ENCODE measurements around the gene NR3C1. TPM values are rescaled to one million over a fixed set of nuclear protein-coding genes. Genes with fewer than 3 reads are reported as not detected.

Gene NR3C1
- polyA plus RNA-seq, 4 donors = 30.6 to 86.8 (median 42.2) TPM

DNA sequence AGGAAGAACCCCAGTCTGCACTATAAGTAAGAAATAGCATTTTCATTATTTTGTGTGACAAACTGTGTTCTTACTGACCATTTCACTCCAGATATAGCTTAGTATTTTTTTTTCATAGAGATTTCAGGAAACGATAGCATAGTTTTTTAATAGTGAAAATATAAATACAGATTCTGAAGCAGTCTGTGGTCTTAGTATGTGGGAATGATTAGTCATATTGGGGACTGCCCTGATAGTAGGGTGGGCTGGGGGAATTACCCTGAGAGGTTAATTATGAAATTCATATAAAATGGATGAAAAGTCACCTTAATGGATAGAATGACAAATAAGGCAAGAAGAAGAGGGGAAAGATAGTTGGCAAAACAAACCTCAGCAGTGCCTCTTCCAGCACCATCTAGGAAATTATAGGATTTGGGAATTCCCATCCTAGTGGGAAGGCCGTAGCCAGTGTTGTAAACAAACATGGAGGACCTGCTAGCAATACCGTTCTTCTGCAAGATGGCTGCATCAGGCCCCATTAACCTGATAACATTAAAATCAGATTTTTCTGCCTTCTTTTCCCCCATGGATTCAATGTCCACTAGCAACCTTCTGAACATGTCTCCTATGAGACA, 23.7 kb upstream of the NR3C1 start:
- DNase-seq (ENCODE audit: low read depth in 4 of 4, low spot score in 3 of 4) = no peak

DNA sequence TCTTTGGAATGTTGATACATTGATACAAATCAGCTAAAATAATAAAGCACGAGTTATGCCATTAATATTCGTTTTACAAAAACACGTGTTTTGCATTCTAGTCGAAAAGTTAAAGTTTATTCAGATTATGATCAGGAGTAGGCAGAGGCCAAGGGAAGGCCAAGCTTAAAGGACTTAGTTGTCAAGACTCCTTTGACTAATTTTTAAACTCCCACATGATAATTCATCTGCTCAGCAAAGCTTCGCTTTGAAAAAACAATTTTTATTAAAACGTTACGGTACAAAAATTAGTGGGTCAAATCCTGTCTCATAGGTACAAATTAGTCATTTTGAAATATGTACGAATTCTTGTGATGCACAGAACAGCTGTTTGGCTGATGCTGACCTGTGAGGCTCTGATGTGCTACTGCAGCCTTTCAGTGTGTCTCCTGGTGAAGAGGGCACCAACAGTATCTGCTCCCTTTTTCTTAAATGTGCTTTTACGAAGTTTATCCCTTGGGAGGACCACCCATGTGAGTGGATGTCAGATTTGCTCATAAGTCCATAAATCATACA, 23.0 kb upstream of the NR3C1 start:
- DNase-seq (ENCODE audit: low read depth in 4 of 4, low spot score in 3 of 4) = no peak

DNA sequence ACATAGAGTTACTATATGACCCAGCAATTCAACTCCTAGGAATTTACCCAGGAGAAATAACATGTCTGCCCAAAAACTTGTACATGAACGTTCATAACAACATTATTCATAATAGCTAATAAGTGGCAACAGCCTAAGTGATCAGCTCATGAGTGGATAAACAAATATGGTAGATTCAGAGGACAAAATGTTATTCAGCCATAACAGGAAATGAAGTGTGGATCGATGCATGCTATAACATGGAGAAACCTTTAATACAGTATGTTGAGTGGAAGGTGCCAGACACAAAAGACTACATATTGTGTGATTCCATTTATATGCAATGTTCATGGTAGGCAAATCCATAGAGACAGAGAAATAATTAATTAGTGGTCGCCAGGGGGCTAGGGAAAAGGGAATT, 22.3 kb upstream of the NR3C1 start:
- no peak for DNase-seq (ENCODE audit: low read depth in 4 of 4, low spot score in 3 of 4)

DNA sequence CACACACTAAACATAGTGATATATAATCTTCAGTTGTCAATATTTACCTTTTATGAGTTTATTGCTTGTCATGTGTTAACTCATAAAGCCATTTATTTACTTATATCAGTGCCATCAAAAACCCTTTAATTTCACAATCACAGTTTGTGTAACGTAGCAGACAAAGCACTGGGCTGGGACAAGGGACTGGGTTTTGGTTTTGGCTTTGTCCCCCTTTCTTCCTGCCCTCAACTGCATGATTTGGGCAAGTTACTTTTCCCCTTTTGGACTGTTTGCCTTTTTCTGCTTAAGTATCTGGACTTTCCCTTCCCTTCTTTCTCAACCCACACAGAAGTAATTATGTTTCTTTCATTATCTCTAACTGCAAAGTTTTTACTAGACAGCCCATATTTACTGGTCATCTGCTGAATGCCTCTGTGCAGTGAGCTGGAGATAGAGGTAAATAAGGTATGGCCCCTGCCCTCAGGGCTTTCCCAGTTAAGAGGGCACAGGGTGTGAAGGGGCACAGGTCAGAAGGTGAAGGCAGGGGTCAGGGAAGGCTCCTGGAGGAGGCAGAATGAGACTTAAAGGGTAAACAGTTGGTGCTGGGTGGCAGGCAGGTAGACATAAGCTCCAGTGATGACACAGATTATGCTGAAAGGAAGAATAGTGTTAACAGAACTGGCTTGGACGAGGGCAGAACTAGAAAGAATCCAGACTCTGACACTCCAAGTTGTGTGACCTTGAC, 14.8 kb upstream of the NR3C1 start:
- DNase-seq (ENCODE audit: low read depth in 4 of 4, low spot score in 3 of 4) = no peak

DNA sequence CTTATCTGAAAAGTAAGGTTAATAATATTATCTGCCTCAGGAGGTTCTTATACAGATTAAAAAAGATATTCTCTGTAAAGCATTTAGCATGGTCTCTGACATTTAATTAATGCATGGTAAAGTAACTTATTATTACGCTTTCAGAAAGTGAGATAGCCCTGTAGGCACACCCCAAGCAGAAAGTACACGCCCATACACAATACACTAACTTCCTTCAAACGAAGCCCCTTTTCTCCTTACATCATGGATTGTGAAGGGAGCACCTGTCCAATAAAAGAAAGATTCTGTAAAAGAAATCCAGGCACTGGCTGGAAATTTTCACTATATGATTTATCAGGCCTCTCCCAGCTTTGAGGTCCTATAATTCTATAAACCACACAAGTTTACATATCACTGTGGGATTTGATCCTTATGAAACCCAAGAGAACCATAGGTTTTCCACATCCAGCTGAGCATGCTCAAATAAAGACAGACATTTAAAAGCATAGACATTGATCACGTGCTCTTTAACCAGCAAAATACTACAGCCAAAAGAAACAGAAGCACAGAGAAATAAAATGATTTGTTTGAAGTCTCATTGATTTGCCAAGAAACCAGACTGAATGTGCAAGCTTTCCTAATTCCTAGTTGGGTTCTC, 14.1 kb upstream of the NR3C1 start:
- no peak for DNase-seq (ENCODE audit: low read depth in 4 of 4, low spot score in 3 of 4)

DNA sequence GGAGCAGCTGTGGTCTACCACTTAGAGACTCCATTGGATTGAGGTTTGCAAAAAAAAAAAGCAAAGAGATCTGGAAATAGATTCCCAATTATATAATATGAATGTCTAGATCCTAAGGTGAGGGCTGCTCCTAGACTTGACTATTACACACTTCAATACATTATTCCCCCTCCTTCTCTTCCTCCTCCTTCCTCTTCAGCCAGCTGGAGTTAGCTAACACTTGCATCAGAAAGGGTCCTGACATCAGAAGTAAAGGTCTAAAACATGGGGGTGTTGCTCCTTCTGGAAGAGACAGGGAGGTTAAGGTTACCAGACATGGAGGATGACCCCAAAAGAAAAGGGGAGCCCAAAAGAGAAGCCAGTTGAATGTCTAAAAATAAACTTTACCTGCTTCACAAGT, 12.9 kb upstream of the NR3C1 start:
- DNase-seq (ENCODE audit: low read depth in 4 of 4, low spot score in 3 of 4) = no peak

DNA sequence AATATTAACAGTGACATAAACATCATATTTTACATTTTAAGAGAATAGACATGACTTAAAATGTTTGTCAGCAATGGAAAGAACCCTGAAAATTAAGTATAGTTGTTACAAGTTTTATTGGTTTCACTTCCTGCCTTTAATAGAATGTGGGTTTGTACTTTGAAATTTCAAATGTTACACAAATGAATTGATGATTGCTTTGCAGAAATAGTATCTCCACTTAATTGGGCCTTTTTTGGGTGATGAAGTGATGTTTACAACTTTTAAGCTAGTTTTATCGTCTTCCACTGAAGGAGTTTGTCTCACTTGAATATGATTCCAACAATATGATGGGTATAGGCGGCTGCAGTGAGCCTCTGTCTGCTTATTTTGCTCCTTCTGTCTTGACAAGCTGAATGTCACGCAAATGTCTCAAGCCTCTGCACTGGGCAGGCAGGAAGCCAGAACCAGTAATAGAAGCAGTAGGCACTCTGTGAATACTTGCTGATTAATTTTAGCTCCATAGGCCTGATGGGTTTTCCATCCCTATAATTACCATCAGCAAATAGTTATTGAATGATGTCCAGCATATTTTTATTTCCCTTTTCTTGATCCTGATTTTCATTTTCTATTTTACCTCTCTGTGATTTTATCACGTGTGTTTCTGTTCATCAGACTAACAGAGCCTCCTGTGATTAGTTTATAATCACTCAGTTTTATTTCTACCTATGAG, 10.6 kb upstream of the NR3C1 start:
- DNase-seq (ENCODE audit: low read depth in 4 of 4, low spot score in 3 of 4) = no peak

DNA sequence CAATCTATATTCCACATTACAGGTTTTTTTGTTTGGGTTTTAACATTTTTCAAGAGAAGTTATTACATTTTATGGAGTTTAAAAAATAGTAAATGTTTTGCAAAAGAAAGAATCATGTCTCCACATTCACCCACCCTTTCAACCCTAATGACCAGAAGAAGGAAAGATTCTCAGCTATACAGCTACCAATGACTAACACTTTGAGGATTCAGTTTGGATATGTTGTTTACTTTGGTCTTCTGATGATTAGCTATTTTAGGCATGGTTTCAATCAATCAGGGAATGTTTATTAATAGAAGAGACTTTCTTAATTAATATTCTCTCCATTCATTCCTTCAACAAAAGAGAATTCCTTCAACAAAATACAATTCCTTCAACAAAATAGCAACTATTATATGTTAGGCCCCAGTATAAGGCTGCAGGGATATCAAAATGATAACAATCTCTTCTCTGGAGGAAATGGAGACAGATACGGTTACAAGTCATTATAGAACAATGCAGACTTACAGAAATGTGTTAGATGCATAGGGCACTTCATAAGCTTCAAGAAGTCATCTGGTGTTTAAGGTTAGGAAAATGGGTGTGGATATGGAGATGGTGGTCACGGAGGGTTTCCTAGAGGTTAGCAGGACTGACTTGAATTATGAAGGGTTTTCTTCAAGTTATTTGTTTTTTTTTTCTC, 9.3 kb upstream of the NR3C1 start:
- DNase-seq (ENCODE audit: low read depth in 4 of 4, low spot score in 3 of 4) = no peak

DNA sequence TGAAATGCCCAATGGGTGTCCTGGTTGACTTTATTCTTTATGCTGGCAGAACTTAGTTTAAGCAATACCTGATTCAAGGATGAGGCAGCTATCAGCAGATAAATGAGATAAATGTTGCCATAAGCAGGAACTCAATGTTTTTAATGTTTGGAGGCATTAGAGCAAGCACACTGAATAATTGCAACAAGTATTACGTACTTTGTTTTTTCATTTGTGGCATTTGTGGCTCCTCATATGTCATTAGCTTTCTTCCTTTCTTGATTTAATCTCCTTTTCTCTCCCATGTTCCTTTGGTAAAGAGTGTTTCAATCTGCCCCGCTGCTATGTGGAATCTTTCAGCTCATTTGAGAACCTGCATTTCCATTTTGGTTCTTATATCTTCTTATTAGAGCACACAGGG, 6.4 kb upstream of the NR3C1 start:
- DNase-seq (ENCODE audit: low read depth in 4 of 4, low spot score in 3 of 4) = no peak

DNA sequence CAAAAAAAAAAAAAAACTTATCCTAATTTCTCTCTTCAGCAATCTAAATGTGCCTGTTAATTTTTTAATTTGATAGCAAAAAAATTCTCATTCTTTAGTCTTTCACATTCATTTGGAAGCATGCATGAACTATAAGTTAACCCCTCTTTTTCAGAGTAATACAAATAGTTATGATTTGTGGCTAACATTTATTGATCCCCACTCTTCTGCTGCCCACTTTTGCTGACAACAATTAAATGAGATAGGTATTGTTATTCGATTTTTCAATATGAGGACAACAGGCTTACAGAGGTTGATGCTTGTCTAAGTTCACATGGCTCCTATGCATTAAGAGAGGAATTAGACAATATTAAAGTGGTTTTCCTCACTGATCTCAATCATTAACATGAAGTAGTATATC, 2.9 kb upstream of the NR3C1 start:
- DNase-seq (ENCODE audit: low read depth in 4 of 4, low spot score in 3 of 4) = no peak

DNA sequence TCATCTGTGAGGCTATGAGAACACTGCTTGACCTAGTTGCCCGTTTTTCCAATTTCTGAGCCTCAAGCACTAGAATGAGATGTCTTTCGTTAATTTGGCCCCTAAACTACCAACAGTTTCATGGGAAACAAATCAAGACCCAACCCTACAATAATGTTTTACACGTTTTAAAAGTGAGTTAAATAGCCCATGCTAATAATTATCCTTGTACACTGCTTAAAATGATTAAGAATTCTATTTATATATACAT, 2.3 kb upstream of the NR3C1 start:
- no peak for DNase-seq (ENCODE audit: low read depth in 4 of 4, low spot score in 3 of 4)

DNA sequence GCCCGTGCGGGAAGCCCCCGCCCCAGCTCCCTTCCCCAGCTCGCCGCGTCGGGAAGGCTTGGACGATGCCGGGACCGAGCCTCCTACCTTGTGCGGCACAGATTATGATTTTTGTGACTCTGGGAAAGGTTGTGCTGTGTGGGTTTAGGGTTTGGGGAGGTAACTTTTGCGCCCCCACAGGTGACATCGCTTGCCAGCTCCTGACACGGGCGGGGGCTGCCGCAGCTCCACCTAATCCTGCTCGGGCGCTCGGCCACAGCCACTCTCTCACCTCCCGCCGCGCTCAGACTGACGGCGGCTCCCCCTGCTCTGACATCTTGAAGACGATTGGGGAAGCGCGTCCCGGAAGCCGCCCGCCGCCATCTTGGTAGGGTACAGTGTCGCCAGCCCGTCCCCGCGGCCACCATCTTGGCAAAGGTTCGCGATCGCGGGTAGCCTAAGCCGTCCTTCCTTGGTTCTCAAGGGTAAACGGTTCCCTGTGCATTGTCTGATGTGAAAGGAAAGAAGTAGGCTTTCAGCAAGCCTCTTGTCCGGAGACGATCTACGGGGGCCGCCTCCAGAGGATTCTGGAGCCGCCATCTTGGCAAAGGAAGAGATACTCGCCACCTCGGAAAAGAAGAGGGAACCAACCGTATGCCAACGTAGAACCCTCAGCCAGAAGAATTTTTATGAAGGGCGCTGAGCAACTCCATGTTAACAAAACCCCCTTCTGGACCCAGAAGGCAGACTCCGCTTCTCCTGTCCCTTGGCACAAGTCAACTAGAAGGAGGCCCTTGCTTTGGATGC, 1.8 kb upstream of the NR3C1 start:
- peak in 3 of 4 donors; percentile 69 to 74 (median 70) for DNase-seq (ENCODE audit: low read depth in 4 of 4, low spot score in 3 of 4)

DNA sequence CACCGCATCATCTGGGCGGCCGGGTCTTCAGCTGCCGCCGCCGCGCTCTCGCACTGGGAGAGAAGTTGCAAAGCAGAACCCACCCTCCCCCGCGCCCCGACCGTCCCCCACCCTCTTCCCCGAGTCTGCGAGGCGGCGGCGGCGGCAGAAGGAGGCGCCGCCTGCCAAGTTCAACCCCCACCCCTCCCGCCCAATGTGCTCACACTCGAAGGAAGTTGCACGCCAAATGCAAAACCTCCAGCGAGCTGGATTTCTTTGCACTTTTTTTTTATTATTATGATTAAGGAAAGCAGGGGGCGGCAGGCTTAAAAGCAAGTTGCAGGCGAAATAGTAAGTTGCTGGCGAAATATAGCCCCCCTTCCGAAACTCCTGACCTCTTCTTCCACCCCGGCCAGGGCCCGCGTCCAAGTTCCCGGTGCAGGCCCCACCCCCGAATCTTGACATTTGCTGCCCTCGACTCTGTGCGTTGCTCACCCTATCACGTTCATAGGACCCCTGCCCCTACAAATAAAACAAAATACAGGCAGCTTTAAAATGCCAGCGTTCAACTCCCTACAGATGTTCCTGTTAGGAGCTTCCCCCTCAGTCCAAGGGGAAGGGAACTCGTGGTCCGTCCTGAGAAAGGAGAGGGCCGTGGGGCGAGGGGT, 1.1 kb upstream of the NR3C1 start:
- peak; percentile 63 to 81 (median 70) for DNase-seq (ENCODE audit: low read depth in 4 of 4, low spot score in 3 of 4)

DNA sequence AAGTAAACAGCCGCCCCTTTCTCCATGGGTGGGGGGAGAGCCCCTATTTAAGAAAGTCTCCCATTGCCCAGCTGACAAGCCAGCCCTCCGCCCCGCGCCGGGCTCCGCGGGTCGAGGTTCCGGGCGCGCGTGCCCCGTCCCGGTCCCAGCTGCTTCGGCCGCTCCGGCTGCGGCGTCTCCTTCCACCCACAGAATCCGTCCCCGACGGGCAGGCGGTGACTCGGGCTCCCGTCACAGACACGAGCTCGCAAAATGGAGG, 223 bp downstream of the NR3C1 start:
- no peak for DNase-seq (ENCODE audit: low read depth in 4 of 4, low spot score in 3 of 4)

DNA sequence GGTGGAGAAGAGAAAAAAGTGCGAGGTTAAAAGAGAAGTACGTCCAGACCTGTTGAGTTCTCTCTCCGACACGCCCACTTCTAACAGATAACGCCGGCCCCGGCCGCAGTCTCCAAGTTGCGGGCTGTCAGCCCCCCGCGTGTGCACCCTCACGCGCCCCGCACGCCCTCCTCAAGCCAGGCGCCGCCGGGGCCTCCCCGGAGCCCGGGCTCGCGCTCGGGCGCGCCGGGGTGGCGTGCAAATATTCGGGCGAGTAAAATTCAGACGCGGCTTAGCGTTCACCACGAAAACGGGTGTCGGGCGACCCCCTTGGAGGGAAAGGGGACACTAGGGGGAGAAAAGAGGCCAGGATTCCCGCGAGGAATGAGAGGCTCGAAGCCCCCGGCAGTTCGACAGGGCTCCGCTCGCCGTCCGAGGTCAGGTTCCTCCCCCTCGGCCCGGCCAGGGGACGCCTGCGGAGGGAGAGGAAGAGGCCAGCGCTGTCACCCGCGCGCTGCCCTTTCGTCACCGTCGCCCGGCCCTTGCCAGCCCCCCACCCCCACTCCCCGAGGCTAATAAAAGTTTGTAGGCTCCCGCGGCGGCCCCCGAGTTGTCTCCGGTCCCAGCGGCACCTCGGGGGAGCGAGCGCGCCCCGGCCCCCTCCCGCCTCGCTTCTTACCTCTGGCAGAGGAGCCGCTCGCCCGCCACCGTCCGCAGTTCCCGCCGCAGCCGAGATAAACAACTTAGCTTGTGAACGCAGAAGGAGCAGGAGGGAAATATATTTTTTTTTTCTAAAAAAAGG, 743 bp downstream of the NR3C1 start:
- peak in 1 of 4 donors; percentile 24 for DNase-seq (ENCODE audit: low read depth in 4 of 4, low spot score in 3 of 4)

DNA sequence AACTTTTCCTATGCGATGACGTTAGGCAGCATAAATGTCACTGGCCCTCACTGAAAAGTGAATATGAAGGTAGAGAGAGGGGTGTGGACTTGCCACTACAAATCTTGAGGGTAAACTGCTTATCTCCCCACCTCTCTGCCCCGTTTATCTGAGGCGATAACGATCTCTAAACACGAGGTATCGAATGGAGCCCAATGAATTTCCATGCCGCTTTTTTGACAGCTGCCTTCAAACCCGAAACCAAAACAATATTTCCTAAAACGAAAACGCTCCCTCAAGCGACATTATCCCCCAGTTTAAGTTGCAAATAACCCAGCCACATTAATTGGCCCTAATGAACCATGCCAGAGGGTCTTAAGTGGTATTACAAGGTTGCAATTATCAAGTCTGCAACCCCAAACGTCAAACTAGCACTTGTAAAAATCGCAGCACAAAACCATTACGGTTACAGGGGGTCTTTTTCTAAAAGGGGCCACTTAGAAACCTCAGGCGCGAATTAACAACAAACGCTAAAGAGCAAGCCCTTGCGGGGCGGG, 1.4 kb downstream of the NR3C1 start:
- no peak for DNase-seq (ENCODE audit: low read depth in 4 of 4, low spot score in 3 of 4)

DNA sequence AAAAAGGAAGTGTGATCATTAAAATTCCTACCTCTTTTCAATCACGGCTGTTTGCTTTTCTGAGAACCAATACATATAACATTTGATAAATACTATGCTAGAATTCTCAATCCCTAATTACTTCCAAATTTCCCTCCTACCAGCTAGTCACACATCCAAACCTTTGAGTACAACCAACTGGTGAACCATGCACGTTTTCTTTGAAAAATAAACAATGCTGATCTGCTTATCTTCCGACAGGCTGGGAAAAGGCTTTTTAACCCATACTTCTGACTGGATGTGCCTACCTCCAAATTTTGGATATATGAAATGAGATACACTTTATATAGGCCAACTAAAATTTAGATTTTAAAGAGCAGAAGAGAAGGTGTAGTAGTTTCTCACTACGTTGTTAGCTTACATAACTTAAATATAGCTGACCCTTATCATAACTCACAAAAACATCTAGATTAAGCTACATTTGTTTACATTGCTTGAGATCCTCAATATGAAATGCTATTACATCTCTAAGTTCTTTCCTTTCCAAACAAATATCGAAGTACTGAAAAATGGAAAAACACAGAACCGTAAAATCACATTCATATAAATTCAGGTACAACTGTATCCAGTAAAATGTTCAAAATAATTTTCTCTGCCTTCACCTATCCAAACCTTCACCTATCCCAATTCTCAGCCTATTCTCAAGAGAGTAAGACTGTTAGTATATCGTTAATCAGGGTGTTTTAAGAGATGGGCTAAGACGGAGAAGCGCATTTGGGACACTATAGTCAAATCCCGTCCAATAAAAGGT, 2.1 kb downstream of the NR3C1 start:
- DNase-seq (ENCODE audit: low read depth in 4 of 4, low spot score in 3 of 4) = no peak
